NT2/D1 (cell line): ENCODE data around the gene IGSF8.

Source experiments
- YY1 ChIP-seq: IDR thresholded peaks from 2 replicates; pipeline ENCODE4 v1.6.1; 2011; ENCODE audit not compliant: insufficient read length, insufficient read depth
- ZNF274 ChIP-seq: IDR thresholded peaks from 2 replicates; pipeline ENCODE4 v1.6.1; 2011; ENCODE audit warnings: mild to moderate bottlenecking, low read depth, low read length

- TF ChIP-seq YY1, result no peak
- TF ChIP-seq ZNF274, result no peak
These were observed 2.9 kb downstream of the IGSF8 start for GRCh38 chr1:160095382-160096105.
